Measurements from ENCODE around the gene CD24.

The CD24 gene

DNA sequence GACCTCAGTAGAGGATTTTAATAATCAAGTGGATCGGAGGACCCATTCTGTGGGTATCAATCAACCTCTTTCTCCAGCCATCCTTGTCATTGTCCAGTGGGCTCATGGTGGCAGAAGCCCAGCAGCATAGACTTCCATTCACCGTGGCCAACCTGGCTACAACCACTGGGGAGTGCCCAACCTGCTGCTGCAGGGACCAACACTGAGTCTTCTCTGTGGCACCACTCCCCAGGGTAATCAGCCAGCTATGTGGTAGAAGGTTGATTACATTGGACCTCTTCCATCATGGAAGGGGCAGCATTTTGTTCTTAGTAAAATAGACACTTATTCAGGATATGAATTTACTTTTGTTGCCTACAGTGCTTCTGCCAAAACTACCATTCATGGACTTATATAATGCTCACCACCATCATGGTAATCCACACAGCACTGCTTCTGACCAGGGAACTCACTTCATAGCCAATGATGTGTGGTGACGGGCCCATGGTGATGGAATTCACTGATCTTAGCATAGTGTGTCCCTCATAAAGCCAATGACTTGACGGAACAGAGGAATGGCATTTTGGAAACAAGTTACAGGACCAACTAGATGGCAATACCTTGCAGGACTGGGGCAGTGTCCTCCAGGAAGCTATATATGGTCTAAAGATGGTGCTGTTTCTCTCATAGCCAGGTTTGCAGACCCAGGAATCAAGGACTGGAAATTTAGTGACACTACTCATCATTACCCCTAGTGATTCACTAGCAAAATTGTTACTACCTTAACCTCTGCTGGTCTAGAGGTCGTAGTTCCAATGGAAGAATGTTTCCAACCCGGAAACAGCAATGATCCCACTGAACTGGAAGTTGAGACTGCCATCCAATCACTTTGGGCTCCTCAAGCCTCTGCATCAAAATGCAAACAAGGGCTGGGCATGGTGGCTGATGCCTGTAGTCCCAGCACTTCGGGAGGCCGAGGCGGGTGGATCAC is 7.6 kb downstream of the CD24 start:
- H3K4me3 ChIP-seq (IDR thresholded peaks at IDR 0.05; ENCODE audit: insufficient read depth, low read depth, low read length), result no peak overlapping the region
- H2AFZ ChIP-seq (ENCODE audit: low read depth), result no peak overlapping the region
- no peaks in the 10 kb centered on the region for H4K20me1 ChIP-seq (ENCODE audit: insufficient read depth)
- H3K27ac ChIP-seq, result no peak overlapping the region
- no peaks in the 10 kb centered on the region for H3K36me3 ChIP-seq (ENCODE audit: insufficient read depth)
- H3K9ac ChIP-seq, result no peak overlapping the region
- H3K79me2 ChIP-seq (ENCODE audit: insufficient read depth, low read depth), result no peaks in the 10 kb centered on the region
- no peaks in the 10 kb centered on the region for H3K27me3 ChIP-seq (ENCODE audit: insufficient read depth, low read depth)
- TF ChIP-seq, protein P1, sequence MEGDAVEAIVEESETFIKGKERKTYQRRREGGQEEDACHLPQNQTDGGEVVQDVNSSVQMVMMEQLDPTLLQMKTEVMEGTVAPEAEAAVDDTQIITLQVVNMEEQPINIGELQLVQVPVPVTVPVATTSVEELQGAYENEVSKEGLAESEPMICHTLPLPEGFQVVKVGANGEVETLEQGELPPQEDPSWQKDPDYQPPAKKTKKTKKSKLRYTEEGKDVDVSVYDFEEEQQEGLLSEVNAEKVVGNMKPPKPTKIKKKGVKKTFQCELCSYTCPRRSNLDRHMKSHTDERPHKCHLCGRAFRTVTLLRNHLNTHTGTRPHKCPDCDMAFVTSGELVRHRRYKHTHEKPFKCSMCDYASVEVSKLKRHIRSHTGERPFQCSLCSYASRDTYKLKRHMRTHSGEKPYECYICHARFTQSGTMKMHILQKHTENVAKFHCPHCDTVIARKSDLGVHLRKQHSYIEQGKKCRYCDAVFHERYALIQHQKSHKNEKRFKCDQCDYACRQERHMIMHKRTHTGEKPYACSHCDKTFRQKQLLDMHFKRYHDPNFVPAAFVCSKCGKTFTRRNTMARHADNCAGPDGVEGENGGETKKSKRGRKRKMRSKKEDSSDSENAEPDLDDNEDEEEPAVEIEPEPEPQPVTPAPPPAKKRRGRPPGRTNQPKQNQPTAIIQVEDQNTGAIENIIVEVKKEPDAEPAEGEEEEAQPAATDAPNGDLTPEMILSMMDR (conservative IDR thresholded peaks at IDR 0.05; ENCODE audit: low read depth, low read length), result no peak
- no peak overlapping the region for H3K4me2 ChIP-seq
- H3K4me1 ChIP-seq (ENCODE audit: low read depth, poor library complexity, severe bottlenecking), result no peaks in the 10 kb centered on the region

DNA sequence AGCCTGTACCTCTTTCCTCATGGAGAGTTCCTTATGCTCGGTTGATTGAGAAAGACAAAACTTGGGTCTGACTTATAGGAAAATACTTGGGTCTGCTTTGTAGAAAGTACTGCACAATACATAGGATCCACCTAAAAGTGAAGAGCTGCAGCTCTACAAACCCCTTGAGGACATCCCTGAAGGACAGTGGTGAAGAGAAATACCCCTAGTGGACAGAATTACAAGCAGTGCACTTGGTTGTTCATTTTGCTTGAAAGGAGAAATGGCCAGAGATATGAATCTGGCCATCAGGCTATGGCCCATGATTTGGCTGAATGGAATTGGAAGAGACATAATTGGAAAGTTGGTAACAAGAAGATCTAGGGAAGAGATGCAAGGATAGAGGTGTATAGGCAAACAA is 8.3 kb downstream of the CD24 start:
- Histone ChIP-seq H3K4me2 (no peak overlapping the region), H2AFZ (ENCODE audit: low read depth) (no peak overlapping the region), H3K79me2 (ENCODE audit: insufficient read depth, low read depth) (no peaks in the 10 kb centered on the region), H3K27me3 (ENCODE audit: insufficient read depth, low read depth) (no peaks in the 10 kb centered on the region), H3K4me3 (IDR thresholded peaks at IDR 0.05; ENCODE audit: insufficient read depth, low read depth, low read length) (no peak overlapping the region), H3K27ac (no peak overlapping the region), H3K36me3 (ENCODE audit: insufficient read depth) (no peaks in the 10 kb centered on the region), H4K20me1 (ENCODE audit: insufficient read depth) (no peaks in the 10 kb centered on the region), H3K9ac (no peak overlapping the region), H3K4me1 (ENCODE audit: low read depth, poor library complexity, severe bottlenecking) (no peaks in the 10 kb centered on the region)
- TF ChIP-seq, protein P1 (conservative IDR thresholded peaks at IDR 0.05; ENCODE audit: low read depth, low read length), result no peak

DNA sequence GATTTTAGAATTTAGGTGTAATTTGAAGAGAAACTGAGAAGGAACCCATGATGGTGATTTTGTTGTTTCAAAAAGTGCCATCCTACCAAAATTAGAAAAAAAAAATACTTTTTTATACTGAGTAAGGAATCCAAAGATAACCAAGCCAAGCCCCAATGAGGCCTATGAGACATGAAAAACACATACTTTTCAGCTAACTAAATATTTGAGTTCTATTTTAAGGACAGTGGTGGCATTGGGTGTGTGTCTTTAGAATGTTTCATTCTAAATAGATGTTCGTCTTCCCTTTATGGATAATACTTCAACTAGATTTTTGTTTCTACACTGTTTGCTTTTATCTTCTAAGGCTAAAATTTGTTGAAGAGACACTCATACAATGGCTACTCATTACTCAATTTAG is 9.6 kb downstream of the CD24 start:
- H3K9ac ChIP-seq, result no peak overlapping the region
- no peaks in the 10 kb centered on the region for H4K20me1 ChIP-seq (ENCODE audit: insufficient read depth)
- H3K36me3 ChIP-seq (ENCODE audit: insufficient read depth), result no peaks in the 10 kb centered on the region
- H3K79me2 ChIP-seq (ENCODE audit: insufficient read depth, low read depth), result no peaks in the 10 kb centered on the region
- no peaks in the 10 kb centered on the region for H3K4me1 ChIP-seq (ENCODE audit: low read depth, poor library complexity, severe bottlenecking)
- H3K27ac ChIP-seq, result no peak overlapping the region
- H3K27me3 ChIP-seq (ENCODE audit: insufficient read depth, low read depth), result no peaks in the 10 kb centered on the region
- TF ChIP-seq, protein P1 (conservative IDR thresholded peaks at IDR 0.05; ENCODE audit: low read depth, low read length), result no peak
- no peak overlapping the region for H3K4me3 ChIP-seq (IDR thresholded peaks at IDR 0.05; ENCODE audit: insufficient read depth, low read depth, low read length)
- no peak overlapping the region for H2AFZ ChIP-seq (ENCODE audit: low read depth)
- no peak overlapping the region for H3K4me2 ChIP-seq

DNA sequence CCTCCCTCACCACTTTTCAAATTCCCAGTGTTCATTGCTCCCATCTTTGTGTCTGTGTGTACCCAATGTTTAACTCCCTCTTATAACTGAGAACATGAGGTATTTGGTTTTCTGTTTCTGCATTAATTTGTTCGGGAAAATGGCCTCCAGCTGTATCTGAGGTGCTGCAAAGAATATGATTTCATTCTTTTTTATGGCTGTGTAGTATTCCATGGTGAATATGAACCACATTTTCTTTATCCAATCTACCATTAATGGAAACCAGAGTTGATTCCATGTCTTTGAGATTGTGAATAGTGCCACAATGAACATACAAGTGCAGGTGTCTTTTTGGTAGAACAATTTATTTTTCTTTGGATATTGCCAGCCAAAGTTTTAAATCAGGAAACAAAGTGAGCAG is 10.4 kb downstream of the CD24 start:
- TF ChIP-seq, protein P1 (conservative IDR thresholded peaks at IDR 0.05; ENCODE audit: low read depth, low read length), result no peak
- Histone ChIP-seq H3K4me2 (no peak overlapping the region), H3K4me1 (ENCODE audit: low read depth, poor library complexity, severe bottlenecking) (no peaks in the 10 kb centered on the region), H3K36me3 (ENCODE audit: insufficient read depth) (no peaks in the 10 kb centered on the region), H3K4me3 (IDR thresholded peaks at IDR 0.05; ENCODE audit: insufficient read depth, low read depth, low read length) (no peak overlapping the region), H3K9ac (no peak overlapping the region), H2AFZ (ENCODE audit: low read depth) (no peak overlapping the region), H3K27me3 (ENCODE audit: insufficient read depth, low read depth) (no peaks in the 10 kb centered on the region), H4K20me1 (ENCODE audit: insufficient read depth) (no peaks in the 10 kb centered on the region), H3K79me2 (ENCODE audit: insufficient read depth, low read depth) (no peaks in the 10 kb centered on the region), H3K27ac (no peak overlapping the region)
